ENCODE results near the gene CH25H. TPM values are rescaled to one million over a fixed set of nuclear protein-coding genes. Genes with fewer than 3 reads are reported as not detected.

CH25H gene
- total RNA-seq, 1 donor from 2014 or later: 0.74 TPM

- Histone ChIP-seq H3K4me1 (peaks cover 19% of the 10 kb centered on the region), H3K4me3 (no peak overlapping the region), H3K27ac (no peak overlapping the region), H3K36me3 (no peaks in the 10 kb centered on the region), H3K27me3 (no peaks in the 10 kb centered on the region), H3K9me3 (no peaks in the 10 kb centered on the region)
- no peak for DNase-seq (ENCODE audit: extremely low spot score in 2 of 2)
- TF ChIP-seq POLR2A (IDR thresholded peaks at IDR 0.05) (no peak), POLR2AphosphoS5 (IDR thresholded peaks at IDR 0.05; ENCODE audit: insufficient read depth in 1 of 2, low read depth in 1 of 2) (no peak), CTCF (IDR thresholded peaks at IDR 0.05) (no peak)
- intact Hi-C loops (cut with DNase I): loop anchor here (2.0 to 10.0 kb wide), 3 partner anchors 179 to 375 kb away; no protein-coding TSS in a partner anchor
Observed at GRCh38 chr10:89209718-89210117, 2.6 kb upstream of the CH25H start.

GRCh38 chr10:89207801-89208551 lies 859 bp upstream of the CH25H start:
- Histone ChIP-seq H3K27me3 (no peaks in the 10 kb centered on the region), H3K4me3 (peak overlapping the region; percentile 62 to 64), H3K27ac (peak overlapping the region; percentile 85), H3K9me3 (no peaks in the 10 kb centered on the region), H3K4me1 (peaks cover 19% of the 10 kb centered on the region), H3K36me3 (no peaks in the 10 kb centered on the region)
- intact Hi-C loops (cut with DNase I): loop anchor here (2.0 to 5.0 kb wide), 2 partner anchors 177 to 276 kb away; no protein-coding TSS in a partner anchor
- TF ChIP-seq POLR2AphosphoS5 (IDR thresholded peaks at IDR 0.05; ENCODE audit: insufficient read depth in 1 of 2, low read depth in 1 of 2) (no peak), CTCF (IDR thresholded peaks at IDR 0.05) (peak in 1 of 3 experiments; percentile 24)
- no peak for DNase-seq (ENCODE audit: extremely low spot score in 2 of 2)

GRCh38 chr10:89206402-89207180 lies 526 bp downstream of the CH25H start:
- TF ChIP-seq CTCF (IDR thresholded peaks at IDR 0.05): no peak
- no peak for TF ChIP-seq POLR2AphosphoS5 (IDR thresholded peaks at IDR 0.05; ENCODE audit: insufficient read depth in 1 of 2, low read depth in 1 of 2)
- TF ChIP-seq POLR2A (IDR thresholded peaks at IDR 0.05): no peak
- DNase-seq (ENCODE audit: extremely low spot score in 2 of 2): no peak

GRCh38 chr10:89204621-89205185 lies 2.4 kb downstream of the CH25H start:
- Histone ChIP-seq H3K36me3 (no peaks in the 10 kb centered on the region), H3K27ac (no peak overlapping the region), H3K4me1 (peaks cover 19% of the 10 kb centered on the region), H3K4me3 (no peak overlapping the region), H3K9me3 (no peaks in the 10 kb centered on the region), H3K27me3 (no peaks in the 10 kb centered on the region)
- DNase-seq (ENCODE audit: extremely low spot score in 2 of 2): no peak
- intact Hi-C loops (cut with DNase I): loop anchor here (5.0 kb wide), 1 partner anchor 272 kb away; no protein-coding TSS in a partner anchor
- TF ChIP-seq POLR2A (IDR thresholded peaks at IDR 0.05) (no peak), POLR2AphosphoS5 (IDR thresholded peaks at IDR 0.05; ENCODE audit: insufficient read depth in 1 of 2, low read depth in 1 of 2) (no peak), CTCF (IDR thresholded peaks at IDR 0.05) (no peak)

More at GRCh38 chr10:89206402-89207180, 526 bp downstream of the CH25H start:
- H3K36me3 ChIP-seq: no peaks in the 10 kb centered on the region
- no peaks in the 10 kb centered on the region for H3K9me3 ChIP-seq
- H3K4me3 ChIP-seq: peak overlapping the region; percentile 62 to 64
- H3K27ac ChIP-seq: peak overlapping the region; percentile 85
- intact Hi-C loops (cut with DNase I): loop anchor here (5.0 kb wide), 1 partner anchor 274 kb away; no protein-coding TSS in a partner anchor
- peaks cover 19% of the 10 kb centered on the region for H3K4me1 ChIP-seq
- H3K27me3 ChIP-seq: no peaks in the 10 kb centered on the region

Measured in vagina (tissue), 2 donors.